ENCODE data around the gene EGF.

EGF gene

GRCh38 chr4:110007217-110007616 lies 94.5 kb downstream of the EGF start:
- Histone ChIP-seq H3K4me3 (ENCODE audit: low read depth, low read length) (no peak overlapping the region), H3K36me3 (replicated peaks) (no peaks in the 10 kb centered on the region), H3K27ac (no peak overlapping the region), H3K27me3 (replicated peaks) (no peaks in the 10 kb centered on the region)
- DNase-seq, result no peak
- TF ChIP-seq CTCF (IDR thresholded peaks at IDR 0.05; ENCODE audit: low read depth, low read length, missing control alignments), result no peak
- in situ Hi-C loops (cut with HindIII; ENCODE audit: low pct_ligation_motif_present, low sequenced_read_pairs), result loop anchor here (25.0 kb wide), 1 partner anchor 505 kb away; no protein-coding TSS in a partner anchor

DNA sequence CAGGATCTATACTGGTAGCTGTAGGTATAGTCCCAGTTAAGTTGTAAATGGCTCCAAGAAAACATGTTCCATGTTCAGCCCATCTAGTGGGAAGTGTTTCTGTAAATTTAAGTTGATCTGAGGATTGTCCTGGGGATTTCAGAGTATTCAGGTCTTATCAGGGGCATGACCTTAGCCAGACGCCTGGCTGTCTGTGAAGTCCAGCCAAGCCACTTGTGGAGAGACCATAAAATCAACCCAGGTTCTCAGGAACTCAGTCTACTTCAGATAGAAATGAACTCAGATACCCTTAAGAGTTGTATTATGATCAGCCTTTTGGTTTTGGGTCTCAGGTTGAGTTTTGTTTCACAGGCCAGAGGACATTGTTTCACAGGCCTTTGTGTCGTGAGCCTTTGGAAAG lies 95.9 kb downstream of the EGF start:
- no peak overlapping the region for H3K4me3 ChIP-seq (ENCODE audit: low read depth, low read length)
- no peaks in the 10 kb centered on the region for H3K36me3 ChIP-seq (replicated peaks)
- H3K27me3 ChIP-seq (replicated peaks), result no peaks in the 10 kb centered on the region
- no peak for DNase-seq
- H3K27ac ChIP-seq, result no peak overlapping the region
- no peak for TF ChIP-seq CTCF (IDR thresholded peaks at IDR 0.05; ENCODE audit: low read depth, low read length, missing control alignments)
- in situ Hi-C loops (cut with HindIII; ENCODE audit: low pct_ligation_motif_present, low sequenced_read_pairs), result loop anchor here (25.0 kb wide), 1 partner anchor 504 kb away; no protein-coding TSS in a partner anchor

- DNase-seq, result no peak
- no peak overlapping the region for H3K4me3 ChIP-seq (ENCODE audit: low read depth, low read length)
- no peak overlapping the region for H3K27ac ChIP-seq
- no peak for TF ChIP-seq CTCF (IDR thresholded peaks at IDR 0.05; ENCODE audit: low read depth, low read length, missing control alignments)
- H3K36me3 ChIP-seq (replicated peaks), result no peaks in the 10 kb centered on the region
- no peaks in the 10 kb centered on the region for H3K27me3 ChIP-seq (replicated peaks)
- in situ Hi-C loops (cut with HindIII; ENCODE audit: low pct_ligation_motif_present, low sequenced_read_pairs), result loop anchor here (25.0 kb wide), 1 partner anchor 503 kb away; no protein-coding TSS in a partner anchor
Measured at GRCh38 chr4:110009550-110009949, 96.9 kb downstream of the EGF start.

DNA sequence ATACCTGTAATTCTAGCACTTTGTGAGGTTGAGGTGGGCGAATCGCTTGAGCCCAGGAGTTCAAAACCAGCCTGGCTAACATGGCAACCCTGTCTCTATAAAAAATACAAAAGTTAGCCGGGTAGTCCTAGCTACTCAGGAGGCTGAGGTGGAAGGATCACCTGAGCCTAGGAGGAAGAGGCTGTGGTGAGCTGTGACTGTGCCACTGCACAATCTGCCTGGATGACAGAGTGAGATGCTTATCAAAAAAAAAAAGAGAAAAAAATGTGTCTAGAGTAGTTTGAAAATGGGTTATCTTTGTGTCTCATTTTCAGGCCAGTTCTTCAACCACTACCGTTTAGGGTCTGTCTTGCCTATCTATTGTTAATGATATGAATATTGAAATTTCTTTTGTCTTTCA lies 98.1 kb downstream of the EGF start:
- Histone ChIP-seq H3K4me3 (ENCODE audit: low read depth, low read length) (no peak overlapping the region), H3K36me3 (replicated peaks) (no peaks in the 10 kb centered on the region), H3K27ac (no peak overlapping the region), H3K27me3 (replicated peaks) (no peaks in the 10 kb centered on the region)
- DNase-seq, result no peak
- in situ Hi-C loops (cut with HindIII; ENCODE audit: low pct_ligation_motif_present, low sequenced_read_pairs), result loop anchor here (25.0 kb wide), 1 partner anchor 502 kb away; no protein-coding TSS in a partner anchor
- no peak for TF ChIP-seq CTCF (IDR thresholded peaks at IDR 0.05; ENCODE audit: low read depth, low read length, missing control alignments)

- no peaks in the 10 kb centered on the region for H3K36me3 ChIP-seq (replicated peaks)
- in situ Hi-C loops (cut with HindIII; ENCODE audit: low pct_ligation_motif_present, low sequenced_read_pairs), result loop anchor here (25.0 kb wide), 1 partner anchor 499 kb away; no protein-coding TSS in a partner anchor
- no peaks in the 10 kb centered on the region for H3K27me3 ChIP-seq (replicated peaks)
- H3K27ac ChIP-seq, result no peak overlapping the region
- TF ChIP-seq CTCF (IDR thresholded peaks at IDR 0.05; ENCODE audit: low read depth, low read length, missing control alignments), result no peak
- H3K4me3 ChIP-seq (ENCODE audit: low read depth, low read length), result no peak overlapping the region
- no peak for DNase-seq
Measured at GRCh38 chr4:110012917-110013316, 100.2 kb downstream of the EGF start.

GRCh38 chr4:110014233-110014632 lies 101.5 kb downstream of the EGF start:
- DNase-seq, result no peak
- Histone ChIP-seq H3K36me3 (replicated peaks) (no peaks in the 10 kb centered on the region), H3K27me3 (replicated peaks) (no peaks in the 10 kb centered on the region), H3K4me3 (ENCODE audit: low read depth, low read length) (no peak overlapping the region), H3K27ac (no peak overlapping the region)
- in situ Hi-C loops (cut with HindIII; ENCODE audit: low pct_ligation_motif_present, low sequenced_read_pairs), result loop anchor here (25.0 kb wide), 1 partner anchor 498 kb away; no protein-coding TSS in a partner anchor
- TF ChIP-seq CTCF (IDR thresholded peaks at IDR 0.05; ENCODE audit: low read depth, low read length, missing control alignments), result no peak

Data from brain microvascular endothelial cell (primary cell).